HG02981 (cell line): ENCODE data around the gene TIMM44.
"Not testable (repeated sequence)": the region's sequence is repeated elsewhere in the genome, so short reads cannot be mapped to it uniquely, and the experiment has no call there.

Experiments used
- ATAC-seq: cut with Tn5 transposase; IDR thresholded peaks from one replicate; pipeline ENCODE4 v1.9.1; 2021; ENCODE audit warnings: mild to moderate bottlenecking, moderate library complexity; ENCODE audit not compliant: unreplicated experiment

TIMM44 gene

DNA sequence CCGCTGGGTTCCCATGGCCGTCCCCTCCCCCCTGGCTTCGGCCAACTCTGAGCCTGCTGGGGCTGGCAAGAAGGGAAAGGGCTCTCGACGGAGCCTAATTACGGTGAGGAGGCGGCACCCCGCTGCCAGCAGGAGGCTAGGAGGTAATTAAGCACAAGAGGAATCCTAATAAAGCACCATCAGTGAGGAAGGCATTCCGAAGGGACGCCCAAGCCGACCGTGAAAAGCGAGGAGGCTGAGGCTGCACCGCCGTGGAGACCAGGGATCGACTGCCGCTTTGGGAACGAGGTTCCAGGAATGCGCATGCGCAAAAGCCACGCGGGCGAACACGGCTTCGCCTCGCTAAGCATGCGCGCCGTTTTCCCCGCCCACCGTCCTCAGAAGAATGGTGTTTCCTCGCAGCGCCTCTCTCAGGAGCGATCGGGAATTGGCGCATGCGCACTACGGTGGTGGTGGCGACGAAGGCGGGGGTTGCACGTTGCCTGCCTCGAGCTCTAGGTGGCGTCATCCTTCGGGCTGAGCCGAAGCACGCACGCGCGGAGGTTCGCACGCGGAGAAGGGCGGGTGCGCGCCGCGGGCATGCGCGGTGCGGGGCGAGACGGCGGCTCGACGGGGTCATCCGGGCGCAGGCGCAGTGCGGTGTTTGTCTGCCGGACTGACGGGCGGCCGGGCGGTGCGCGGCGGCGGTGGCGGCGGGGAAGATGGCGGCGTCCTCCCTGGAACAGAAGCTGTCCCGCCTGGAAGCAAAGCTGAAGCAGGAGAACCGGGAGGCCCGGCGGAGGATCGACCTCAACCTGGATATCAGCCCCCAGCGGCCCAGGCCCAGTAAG is 40.0 kb downstream of the TIMM44 start, which contains the start of gene MAP2K7:
Gene MAP2K7, plus strand, starts transcription at position 634 of the 830 bp plus-strand sequence. Its CDS starts 68 bp downstream, at position 702.
- ATAC-seq = peak; percentile 82

DNA sequence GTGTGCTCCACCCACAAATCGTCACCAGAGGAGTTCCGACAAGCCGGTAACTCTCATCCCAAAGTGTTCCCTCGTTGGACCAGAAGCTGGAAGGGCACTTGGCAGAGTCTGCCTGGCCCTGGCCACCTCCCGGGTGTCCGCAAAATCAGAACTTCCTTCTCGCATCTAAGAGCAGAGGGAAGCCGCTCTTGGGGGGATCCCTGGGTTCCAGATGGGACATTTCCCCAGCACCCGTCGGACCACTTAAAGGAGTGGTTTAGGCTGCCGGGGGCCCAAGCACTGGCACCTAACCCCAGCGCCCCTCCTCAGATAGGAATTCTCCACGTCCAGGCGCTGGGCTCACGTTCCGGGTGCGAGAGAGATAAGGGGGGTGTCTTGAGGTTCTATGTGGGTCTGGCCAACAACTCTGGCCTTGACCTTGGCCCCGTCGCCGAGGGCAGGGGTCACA is 40.6 kb downstream of the TIMM44 start:
- no peak for ATAC-seq

DNA sequence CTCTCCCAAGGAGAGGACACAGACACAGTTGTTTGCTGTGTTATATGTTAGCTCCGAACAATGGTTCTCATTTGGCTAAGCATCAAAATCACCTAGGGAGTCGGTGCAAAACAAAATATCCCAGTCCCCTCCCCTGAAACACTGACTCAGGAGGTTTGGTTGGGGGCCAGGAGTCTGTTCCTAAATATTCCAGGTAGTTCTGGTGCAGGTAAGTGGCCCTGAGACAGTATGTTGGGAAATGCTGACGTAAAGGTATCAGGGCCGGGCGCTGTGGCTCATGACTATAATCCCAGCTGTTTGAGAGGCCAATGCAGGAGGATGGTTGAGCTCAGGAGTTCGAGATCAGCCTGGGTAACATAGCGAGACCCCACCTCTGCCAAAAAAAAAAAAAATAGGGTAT is 42.1 kb downstream of the TIMM44 start:
- ATAC-seq = no peak

DNA sequence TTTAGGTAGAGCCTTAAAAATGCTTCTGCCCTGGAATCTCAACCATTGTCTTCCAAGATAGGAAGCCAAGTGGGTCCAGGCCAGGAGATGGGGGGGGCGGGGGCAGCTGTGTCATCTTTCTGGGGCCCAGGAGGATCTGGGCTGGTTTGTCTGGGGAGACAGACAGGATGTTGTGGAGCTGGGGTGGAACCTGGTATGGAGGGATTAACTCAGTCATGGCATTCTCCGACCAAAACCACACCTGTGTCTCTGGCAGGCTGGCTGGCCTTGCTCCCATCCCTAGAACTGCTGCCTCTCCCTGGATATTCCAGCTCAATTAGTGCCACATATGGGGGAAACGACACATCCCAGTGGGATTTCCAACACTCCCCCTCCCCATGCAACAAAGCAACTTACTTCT is 42.5 kb downstream of the TIMM44 start:
- no peak for ATAC-seq

DNA sequence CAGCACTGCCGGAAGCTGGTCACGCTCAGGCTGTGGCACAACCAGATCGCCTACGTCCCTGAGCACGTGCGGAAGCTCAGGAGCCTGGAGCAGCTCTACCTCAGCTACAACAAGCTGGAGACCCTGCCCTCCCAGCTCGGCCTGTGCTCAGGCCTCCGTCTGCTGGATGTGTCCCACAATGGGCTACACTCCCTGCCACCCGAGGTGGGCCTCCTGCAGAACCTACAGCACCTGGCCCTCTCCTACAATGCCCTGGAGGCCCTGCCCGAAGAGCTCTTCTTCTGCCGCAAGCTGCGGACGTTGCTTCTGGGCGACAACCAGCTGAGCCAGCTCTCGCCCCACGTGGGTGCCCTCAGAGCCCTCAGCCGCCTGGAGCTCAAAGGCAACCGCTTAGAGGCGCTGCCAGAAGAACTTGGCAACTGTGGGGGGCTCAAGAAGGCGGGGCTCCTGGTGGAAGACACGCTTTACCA is 43.0 kb downstream of the TIMM44 start:
- no peak for ATAC-seq

DNA sequence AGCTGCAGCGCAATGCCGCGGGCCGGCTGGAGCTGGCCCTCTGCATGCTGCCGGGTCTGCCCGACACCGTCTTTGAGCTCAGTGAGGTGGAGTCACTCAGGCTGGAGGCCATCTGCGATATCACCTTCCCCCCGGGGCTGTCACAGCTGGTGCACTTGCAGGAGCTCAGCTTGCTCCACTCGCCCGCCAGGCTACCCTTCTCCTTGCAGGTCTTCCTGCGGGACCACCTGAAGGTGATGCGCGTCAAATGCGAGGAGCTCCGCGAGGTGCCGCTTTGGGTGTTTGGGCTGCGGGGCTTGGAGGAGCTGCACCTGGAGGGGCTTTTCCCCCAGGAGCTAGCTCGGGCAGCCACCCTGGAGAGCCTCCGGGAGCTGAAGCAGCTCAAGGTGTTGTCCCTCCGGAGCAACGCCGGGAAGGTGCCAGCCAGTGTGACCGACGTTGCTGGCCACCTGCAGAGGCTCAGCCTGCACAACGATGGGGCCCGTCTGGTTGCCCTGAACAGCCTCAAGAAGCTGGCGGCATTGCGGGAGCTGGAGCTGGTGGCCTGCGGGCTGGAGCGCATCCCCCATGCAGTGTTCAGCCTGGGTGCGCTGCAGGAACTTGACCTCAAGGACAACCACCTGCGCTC is 43.6 kb downstream of the TIMM44 start:
- no peak for ATAC-seq

DNA sequence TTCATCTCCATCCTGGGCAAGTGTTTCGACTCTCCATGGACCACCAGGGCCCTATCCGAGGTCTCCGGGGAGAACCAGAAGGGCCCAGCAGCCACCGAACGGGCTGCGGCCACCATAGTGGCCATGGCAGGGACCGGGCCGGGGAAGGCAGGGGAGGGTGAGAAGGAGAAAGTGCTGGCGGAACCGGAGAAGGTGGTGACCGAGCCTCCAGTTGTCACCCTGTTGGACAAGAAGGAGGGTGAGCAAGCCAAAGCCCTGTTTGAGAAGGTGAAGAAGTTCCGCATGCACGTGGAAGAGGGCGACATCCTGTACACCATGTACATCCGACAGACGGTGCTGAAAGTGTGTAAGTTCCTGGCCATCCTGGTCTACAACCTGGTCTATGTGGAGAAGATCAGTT is 44.5 kb downstream of the TIMM44 start:
- ATAC-seq = no peak

DNA sequence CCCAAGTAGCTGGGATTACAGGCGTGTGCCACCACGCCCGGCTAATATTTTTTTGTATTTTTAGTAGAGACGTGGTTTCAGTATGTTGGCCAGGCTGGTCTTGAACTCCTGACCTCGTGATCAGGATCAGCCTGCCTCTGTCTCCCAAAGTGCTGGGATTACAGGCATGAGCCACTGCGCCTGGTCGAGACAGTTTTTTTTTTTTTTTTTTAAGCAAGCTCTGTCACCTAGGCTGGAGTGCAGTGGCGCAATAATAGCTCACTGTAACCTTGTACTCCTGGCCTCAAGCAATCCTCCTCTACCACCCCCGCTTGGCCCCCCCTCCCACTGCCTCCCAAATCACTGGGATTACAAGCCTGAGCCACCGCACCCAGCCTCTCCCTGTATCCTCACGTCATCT is 46.2 kb downstream of the TIMM44 start:
- no peak for ATAC-seq

DNA sequence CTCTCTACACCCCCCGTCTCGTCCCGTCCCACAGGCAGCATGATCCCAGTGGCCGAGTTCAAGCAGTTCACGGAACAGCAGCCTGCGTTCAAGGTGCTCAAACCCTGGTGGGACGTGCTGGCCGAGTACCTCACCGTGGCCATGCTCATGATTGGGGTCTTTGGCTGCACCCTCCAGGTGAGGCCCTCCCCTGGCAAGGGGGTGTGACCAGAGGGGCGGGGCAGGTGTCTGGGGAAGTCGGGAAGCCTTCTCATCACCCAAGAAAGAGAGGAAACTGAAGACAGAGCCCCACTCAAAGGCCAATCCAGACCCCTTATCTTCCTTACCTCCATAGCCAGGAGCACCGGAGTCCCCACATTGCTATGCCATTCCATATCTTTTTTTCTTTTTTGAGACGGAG is 47.9 kb downstream of the TIMM44 start:
- no peak for ATAC-seq

DNA sequence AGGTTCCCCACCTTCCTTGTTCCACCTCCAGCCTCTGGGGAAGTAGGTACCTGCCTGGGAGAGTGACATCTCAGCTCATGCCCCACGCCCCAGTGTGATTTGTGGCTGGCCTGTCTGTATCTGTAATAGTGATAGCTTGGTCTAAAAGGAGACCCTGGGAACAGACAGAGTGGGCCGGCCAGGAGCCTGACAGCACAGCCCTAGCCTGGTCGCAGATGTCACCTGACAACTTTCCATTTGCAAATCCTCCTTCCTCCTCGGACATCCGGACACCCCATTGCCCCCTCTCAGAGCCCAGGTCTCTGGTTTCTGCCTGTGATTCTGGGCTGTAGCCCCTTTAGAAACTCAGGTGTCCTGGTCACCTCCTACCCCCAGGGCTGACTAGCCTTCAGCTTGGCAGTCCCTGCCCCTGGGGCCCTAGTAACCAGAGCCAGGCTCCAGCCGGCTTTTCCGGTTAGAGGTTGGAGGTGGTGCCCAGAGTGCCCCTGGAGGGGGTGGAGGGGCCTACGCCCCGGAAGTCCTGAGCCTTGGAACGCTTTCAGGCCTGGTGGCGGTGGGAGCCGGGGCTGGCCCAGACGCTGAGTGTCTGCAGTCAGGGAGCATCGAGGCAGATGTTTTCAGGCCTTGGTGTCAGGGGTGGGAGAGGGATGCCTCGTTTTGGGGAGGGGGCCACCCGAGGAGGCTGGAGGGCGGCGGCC is 48.7 kb downstream of the TIMM44 start:
- no peak for ATAC-seq

DNA sequence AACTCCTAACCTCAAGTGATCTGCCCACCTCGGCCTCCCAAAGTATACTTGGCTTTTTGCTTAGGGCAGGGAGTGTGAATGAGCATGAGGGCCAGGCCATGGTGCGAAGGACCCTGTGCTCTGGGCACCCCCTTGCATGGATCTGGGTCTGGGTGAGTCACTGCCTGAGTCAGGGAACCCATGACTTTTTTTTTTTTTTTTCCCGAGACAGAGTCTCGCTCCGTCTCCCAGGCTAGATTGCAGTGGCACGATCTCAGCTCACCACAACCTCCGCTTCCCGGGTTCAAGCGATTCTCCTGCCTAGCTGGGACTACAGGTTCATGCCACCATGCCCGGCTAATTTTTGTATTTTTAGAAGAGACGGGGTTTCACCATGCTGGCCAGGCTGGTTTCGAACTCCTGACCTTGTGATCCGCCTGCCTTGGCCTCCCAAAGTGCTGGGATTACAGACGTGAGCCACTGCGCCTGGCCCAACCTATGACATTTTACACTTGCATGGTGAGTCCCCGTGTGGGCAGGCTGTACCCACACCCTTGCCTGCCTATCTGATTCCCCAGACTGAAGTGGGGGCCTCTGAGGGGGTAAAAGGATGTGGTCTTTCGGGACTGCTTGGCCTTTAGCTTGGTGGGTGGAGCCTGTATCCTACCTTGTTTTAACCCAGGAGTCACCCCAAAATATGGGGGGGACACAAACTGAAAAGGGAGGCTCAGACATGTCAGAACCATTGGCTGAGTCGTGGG is 49.9 kb downstream of the TIMM44 start:
- ATAC-seq = not testable (repeated sequence)

DNA sequence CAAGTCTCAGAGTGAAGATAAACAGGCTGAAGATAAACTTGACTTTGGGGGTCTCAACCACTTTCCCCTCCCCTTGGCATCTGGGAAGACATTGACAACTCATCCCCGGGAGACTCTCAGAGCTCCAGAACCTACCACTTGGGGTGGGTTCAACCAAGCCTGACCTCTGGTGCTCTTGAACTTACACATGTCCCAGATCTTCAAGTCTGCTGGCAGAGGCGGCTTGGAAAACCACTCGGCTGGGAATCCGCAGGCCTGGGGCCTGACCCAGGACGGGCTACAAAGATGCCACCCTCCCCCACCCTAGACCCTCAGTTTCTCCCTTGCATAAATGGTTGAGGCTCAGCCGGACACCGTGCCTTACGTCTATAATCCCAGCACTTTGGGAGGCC is 54.6 kb downstream of the TIMM44 start:
- ATAC-seq = no peak

DNA sequence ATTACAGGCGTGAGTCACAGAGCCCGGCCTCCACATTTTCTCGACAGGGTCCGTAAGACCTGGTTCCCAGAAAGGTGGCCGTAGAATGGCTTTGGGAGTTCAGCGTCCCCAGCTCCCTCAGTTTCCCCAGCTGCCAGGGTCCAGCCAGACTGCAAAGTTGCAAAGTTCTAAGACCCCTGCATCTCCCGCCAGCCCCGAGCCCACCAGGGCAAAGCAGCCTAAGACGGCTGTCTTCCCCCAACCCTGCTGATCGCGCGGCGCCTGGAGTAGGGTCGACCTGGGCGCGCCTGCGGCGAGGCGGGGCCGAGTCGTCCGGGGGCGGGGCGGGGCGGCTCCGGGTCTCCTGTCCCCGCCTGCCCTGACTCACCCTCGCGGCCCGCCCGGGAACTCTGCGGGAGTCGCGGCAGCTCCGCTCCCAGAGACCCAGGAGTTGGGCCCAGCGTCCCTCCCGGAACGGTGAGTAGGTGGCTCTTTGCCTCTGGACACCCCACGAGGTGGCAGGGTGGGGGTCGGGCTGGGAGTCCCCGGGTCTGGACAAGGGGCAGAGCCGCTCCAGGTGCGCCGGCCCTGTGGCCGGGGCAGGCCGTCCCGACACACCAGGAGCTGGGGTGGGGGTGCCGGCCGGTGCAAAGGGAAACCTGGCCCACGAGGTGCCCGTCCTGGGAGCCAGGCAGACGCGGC is 55.2 kb downstream of the TIMM44 start, which contains the start of gene LRRC8E:
Gene LRRC8E, plus strand, starts transcription at position 366 of the 681 bp plus-strand sequence. CDS start 7,094 bp downstream, outside the sequence.
- no peak for ATAC-seq

DNA sequence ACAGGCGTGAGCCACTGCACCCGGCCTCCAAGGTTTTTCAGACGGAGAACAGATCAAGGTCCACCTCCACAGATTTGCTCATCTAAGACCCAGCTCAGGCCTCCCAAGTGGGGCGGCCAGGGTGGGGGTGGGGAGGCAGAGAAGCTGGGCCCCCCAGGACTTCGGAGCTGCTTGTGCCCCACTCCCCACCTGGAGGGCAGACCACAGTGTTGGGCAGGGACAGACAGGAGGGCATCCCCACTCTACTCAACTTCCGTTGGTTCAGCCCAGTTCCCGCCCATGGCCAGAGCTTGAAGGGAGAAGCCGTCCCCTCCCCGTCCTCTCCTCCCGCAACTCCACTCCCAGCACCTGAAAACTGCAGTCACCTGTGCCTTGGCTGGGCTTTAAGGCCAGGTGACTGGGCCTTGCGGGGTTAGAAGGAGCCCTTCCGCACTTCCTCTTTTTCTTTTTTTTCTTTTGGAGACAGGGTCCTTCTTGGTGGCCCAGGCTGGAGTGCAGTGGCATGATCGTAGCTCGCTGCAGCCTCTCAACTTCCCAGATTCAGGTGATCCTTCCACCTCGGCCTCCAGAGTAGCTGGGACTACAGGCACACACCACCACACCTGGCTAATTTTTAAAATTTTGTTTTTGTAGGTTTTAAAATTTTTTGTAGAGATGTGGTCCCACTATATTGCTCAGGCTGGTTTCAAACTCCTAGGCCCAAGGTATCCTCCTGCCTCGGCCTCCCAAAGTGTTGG is 55.9 kb downstream of the TIMM44 start:
- ATAC-seq = no peak

DNA sequence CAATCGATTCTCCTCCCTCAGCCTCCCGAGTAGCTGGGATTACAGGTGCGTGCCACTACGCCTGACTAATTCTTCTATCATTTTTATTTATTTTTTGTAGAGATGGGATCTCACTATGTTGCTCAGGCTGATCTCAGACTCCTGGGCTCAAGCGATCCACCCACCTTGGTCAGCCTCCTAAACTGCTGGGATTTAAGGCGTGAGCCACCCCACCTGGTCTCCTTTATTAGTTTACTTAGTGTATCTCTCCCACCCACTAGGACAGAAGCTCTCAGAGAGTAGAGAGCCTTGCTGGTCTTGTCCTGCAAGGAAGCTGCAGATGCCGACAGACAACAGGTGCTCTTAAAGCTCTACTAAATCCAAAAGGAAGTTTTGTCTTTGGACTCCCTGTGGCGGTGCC is 57.6 kb downstream of the TIMM44 start:
- no peak for ATAC-seq

DNA sequence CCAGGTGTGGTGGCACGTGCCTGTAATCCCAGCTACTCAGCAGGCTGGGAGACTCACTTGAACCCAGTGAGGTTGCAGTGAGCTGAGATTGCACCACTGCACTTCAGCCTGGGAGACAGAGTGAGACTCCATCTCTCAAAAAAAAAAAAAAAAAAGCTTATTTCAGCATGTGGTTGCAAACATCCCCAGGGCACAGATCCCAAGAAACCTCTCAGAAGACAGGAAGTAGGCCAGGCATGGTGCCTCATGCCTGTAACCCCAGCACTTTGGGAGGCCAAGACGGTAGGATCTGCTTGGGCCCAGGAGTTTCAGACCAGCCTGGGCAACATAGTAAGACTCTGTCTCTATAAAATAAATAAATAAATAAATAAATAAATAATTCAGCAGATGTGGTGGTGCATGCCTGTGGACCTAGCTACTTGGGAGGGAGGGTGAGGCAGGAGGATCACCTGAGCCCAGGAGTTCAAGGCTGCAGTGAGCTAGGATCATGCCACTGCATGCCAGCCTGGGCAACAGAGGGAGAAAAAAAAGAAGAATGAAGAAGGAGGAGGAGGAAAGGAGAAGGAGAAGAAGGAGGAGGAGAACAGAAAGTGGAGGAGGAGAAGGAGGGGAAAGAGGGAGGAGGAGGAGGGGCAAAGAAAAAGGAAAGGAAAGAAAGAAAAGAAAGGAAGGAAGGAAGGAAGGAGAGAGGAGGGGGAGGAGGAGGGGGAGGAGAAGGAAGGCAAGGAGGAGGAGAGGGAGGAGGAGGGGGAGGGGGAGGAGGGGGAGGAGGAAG is 59.5 kb downstream of the TIMM44 start:
- no peak for ATAC-seq

DNA sequence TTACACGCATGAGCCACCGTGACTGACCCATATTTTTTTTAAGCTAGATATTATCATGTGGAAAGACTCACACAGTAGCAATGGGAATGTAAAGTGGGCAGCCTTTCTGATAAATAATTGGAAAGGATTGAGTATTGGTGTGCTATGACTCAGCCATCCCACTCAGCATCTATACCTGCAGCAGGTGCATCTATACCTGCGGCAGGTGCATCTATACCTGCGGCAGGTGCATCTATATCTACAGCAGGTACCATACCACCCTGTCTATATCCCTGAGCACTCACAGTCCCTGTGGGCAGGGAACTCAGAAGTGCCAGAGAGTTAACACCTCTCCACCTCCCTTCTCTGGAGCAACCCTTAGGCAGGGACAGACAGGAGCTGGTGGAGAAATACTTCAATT is 60.4 kb downstream of the TIMM44 start:
- no peak for ATAC-seq

DNA sequence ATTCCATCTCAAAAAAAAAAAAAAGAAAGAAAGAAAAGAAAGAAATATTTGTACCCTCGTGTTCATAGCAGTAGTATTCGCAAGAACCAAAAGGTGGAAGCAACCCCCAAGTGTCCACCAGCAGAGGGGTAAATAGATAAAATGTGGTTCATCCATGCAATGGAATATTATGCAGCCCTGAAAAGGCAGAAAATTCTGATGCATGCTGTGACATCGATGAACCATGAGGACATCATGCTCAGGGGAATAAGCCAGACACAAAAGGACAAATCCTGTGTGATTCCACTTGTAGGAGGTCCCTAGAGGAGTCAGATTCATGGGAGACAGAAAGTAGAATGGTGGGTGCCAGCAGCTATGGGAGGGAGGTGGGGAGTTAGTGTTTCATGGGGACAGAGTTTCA is 61.6 kb downstream of the TIMM44 start:
- ATAC-seq = no peak

DNA sequence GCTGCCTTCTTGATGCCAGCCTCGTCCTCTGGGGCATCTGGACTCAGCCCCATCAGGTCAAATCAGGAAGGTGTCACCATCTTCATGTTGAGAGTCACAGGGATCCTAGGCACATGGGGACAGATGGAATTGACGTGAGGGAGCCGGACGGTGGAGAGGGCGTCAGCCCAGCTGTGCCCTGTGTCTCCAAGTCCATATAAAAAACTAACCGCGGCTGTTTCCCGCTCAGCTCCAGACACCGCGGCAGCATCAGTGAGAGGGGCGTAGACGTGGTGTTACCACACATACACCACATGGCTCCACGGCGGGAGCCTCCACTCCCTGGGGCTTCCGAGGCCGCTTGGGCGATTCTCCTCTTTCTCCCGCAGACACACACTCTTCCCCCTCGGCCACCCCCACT is 63.6 kb downstream of the TIMM44 start:
- no peak for ATAC-seq
